ENCODE results near the gene MACO1.

The MACO1 gene

DNA sequence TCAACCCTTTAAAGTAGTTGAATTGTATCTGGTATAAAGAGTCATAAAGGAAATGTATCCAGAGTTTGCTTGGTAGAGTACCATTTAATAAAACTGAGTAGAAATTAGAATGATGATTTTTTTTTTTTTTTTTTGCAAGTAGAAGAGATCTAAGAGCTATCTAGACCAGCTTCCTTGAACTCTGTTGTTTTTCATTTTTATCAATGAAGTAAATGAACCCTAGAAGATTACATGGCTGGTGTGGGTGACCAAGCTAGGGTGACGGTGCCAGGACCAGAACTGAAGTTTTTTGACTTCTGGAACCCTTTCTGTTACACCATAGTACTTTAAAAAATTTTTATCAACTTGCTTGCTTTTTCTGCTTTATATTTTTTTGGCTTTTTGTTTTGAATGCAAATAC is 36.9 kb downstream of the MACO1 start:
- H3K4me3 ChIP-seq (ENCODE audit: low read depth, low read length): no peak overlapping the region
- TF ChIP-seq CTCF (IDR thresholded peaks at IDR 0.05; ENCODE audit: borderline replicate concordance, insufficient read depth, low read depth, low read length): no peak

GRCh38 chr1:25468033-25468432 is 37.3 kb downstream of the MACO1 start:
- TF ChIP-seq CTCF (IDR thresholded peaks at IDR 0.05; ENCODE audit: borderline replicate concordance, insufficient read depth, low read depth, low read length): no peak

DNA sequence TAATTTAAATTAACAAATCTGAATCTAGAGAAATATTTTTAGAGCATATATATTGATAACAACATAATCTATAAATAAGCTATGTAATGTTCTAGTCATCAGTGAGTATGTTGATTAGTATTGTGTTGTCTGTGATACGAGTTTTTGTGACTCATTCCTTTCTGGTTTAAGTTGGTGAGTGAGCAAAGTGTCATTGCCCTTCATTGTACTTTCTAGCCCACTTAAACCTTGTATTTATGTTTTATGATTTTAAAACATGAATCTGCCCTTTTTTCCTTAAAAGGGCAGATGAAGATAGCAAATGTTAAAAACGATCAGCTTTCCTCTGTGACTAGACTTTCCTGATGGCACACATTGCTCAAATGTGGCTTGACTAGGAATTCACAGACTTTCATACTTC is 38.5 kb downstream of the MACO1 start:
- TF ChIP-seq CTCF (IDR thresholded peaks at IDR 0.05; ENCODE audit: borderline replicate concordance, insufficient read depth, low read depth, low read length): no peak
- H3K4me3 ChIP-seq (ENCODE audit: low read depth, low read length): no peak overlapping the region

More at GRCh38 chr1:25468033-25468432, 37.3 kb downstream of the MACO1 start:
- no peak overlapping the region for H3K4me3 ChIP-seq (ENCODE audit: low read depth, low read length)

GRCh38 chr1:25472471-25472870 is 41.8 kb downstream of the MACO1 start:
- TF ChIP-seq CTCF (IDR thresholded peaks at IDR 0.05; ENCODE audit: borderline replicate concordance, insufficient read depth, low read depth, low read length): no peak
- no peak overlapping the region for H3K4me3 ChIP-seq (ENCODE audit: low read depth, low read length)

DNA sequence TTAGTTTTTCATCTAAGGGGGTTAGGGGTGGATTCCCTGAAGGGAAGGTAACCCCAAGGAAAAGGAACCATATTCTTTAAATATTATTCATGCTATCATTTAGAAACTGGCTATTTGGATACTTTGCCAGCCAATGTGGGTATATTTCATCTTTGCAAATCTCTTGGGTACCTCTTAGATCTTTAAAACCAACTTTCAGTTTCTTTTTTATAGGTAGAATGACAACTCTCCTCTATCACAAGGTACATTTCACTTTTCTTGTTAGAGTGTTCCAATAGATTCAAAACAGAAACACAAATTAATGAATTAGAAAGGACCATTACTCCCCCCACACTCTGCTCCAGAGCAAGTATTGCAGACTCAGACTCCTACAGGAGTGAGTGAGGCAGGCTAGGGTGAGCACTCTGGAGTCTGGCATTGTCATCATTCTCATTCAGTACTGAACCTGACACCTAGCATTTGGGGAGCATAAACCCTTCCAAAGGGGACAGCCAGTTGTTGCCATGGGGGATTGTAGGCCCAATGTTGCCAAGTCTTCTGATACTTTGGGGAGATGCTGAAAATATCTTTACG is 43.0 kb downstream of the MACO1 start:
- TF ChIP-seq CTCF (IDR thresholded peaks at IDR 0.05; ENCODE audit: borderline replicate concordance, insufficient read depth, low read depth, low read length): no peak
- no peak overlapping the region for H3K4me3 ChIP-seq (ENCODE audit: low read depth, low read length)

DNA sequence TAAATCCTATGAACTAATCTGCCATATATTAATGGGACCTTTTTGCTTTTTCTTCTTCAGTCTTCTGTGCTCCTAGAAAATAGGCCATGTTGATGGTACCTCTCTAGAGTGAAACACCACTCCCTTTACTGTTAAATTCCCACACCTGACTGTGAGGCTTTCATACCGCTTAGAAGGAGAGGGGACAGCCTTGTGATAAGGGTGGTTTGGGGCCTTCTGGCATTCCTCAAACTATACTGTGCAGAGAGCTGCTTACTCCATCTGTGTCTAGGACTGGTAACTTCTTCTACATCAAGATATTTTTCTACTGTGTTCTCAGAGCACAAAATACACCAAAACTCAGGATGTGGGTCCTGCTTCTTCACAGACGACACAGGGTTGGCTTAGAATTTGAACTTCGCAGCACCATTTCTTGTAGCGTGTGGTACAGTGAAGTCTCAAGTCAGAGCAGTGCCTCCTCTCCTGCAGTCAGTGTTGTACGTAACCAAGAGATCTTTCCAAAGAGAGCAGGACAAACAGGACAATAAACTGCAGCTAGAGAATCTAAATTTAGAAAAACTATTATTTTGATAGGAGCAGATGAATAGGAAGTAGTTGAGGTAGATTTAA is 43.8 kb downstream of the MACO1 start:
- TF ChIP-seq CTCF (IDR thresholded peaks at IDR 0.05; ENCODE audit: borderline replicate concordance, insufficient read depth, low read depth, low read length): no peak
- H3K4me3 ChIP-seq (ENCODE audit: low read depth, low read length): no peak overlapping the region
